ENCODE results near the gene GALNT2. TPM values are rescaled to one million over a fixed set of nuclear protein-coding genes. Genes with fewer than 3 reads are reported as not detected.

Gene GALNT2
- total RNA-seq, 3 donors from 2014 or later, result 83.9 to 101 (median 89.1) TPM

- Mint-ChIP-seq H3K27me3 (ENCODE audit: low read depth) (peaks cover 7% of the 10 kb centered on the region), H3K9me3 (peaks cover 4% of the 10 kb centered on the region)
Measured at GRCh38 chr1:230061801-230062200, 5.2 kb upstream of the GALNT2 start.

GRCh38 chr1:230062521-230062920 is 4.5 kb upstream of the GALNT2 start:
- DNase-seq (no peak), ATAC-seq (no peak)
- Mint-ChIP-seq H3K4me1 (ENCODE audit: low read depth) (peaks cover 10% of the 10 kb centered on the region), H3K27me3 (ENCODE audit: low read depth) (peaks cover 3% of the 10 kb centered on the region), H3K36me3 (ENCODE audit: insufficient read depth) (no peaks in the 10 kb centered on the region), H3K4me3 (no peak overlapping the region), H3K9me3 (peaks cover 4% of the 10 kb centered on the region)

More at GRCh38 chr1:230061801-230062200, 5.2 kb upstream of the GALNT2 start:
- DNase-seq (no peak), ATAC-seq (no peak)
- H3K4me3 Mint-ChIP-seq, result no peak overlapping the region
- no peaks in the 10 kb centered on the region for H3K36me3 Mint-ChIP-seq (ENCODE audit: insufficient read depth)
- H3K4me1 Mint-ChIP-seq (ENCODE audit: low read depth), result peaks cover 10% of the 10 kb centered on the region

- Mint-ChIP-seq H3K27me3 (ENCODE audit: low read depth) (peaks cover 3% of the 10 kb centered on the region), H3K36me3 (ENCODE audit: insufficient read depth) (no peaks in the 10 kb centered on the region), H3K9me3 (peaks cover 4% of the 10 kb centered on the region), H3K4me3 (no peak overlapping the region), H3K4me1 (ENCODE audit: low read depth) (peaks cover 18% of the 10 kb centered on the region)
- ATAC-seq (no peak), DNase-seq (no peak)
Measured at GRCh38 chr1:230064283-230064682, 2.8 kb upstream of the GALNT2 start.

- DNase-seq, result no peak
- Mint-ChIP-seq H3K4me3 (no peak overlapping the region), H3K36me3 (ENCODE audit: insufficient read depth) (no peaks in the 10 kb centered on the region), H3K9me3 (peaks cover 4% of the 10 kb centered on the region), H3K4me1 (ENCODE audit: low read depth) (peaks cover 26% of the 10 kb centered on the region), H3K27me3 (ENCODE audit: low read depth) (peaks cover 3% of the 10 kb centered on the region)
- no peak for ATAC-seq
Measured at GRCh38 chr1:230065161-230065560, 1.9 kb upstream of the GALNT2 start.

GRCh38 chr1:230065571-230065970 is 1.5 kb upstream of the GALNT2 start:
- Mint-ChIP-seq H3K4me3 (no peak overlapping the region), H3K4me1 (ENCODE audit: low read depth) (peaks cover 29% of the 10 kb centered on the region), H3K27me3 (ENCODE audit: low read depth) (peaks cover 3% of the 10 kb centered on the region), H3K36me3 (ENCODE audit: insufficient read depth) (no peaks in the 10 kb centered on the region), H3K9me3 (peaks cover 4% of the 10 kb centered on the region)
- ATAC-seq, result no peak
- no peak for DNase-seq

- no peak for ATAC-seq
- Mint-ChIP-seq H3K4me3 (peak overlapping the region; percentile 82), H3K4me1 (ENCODE audit: low read depth) (peaks cover 32% of the 10 kb centered on the region), H3K36me3 (ENCODE audit: insufficient read depth) (no peaks in the 10 kb centered on the region), H3K27me3 (ENCODE audit: low read depth) (peaks cover 3% of the 10 kb centered on the region), H3K9me3 (peaks cover 4% of the 10 kb centered on the region)
- no peak for DNase-seq
Measured at GRCh38 chr1:230066031-230066430, 1.0 kb upstream of the GALNT2 start.

GRCh38 chr1:230067419-230067870 is 407 bp downstream of the GALNT2 start:
- Mint-ChIP-seq H3K4me3 (peak overlapping the region; percentile 90), H3K27me3 (ENCODE audit: low read depth) (peaks cover 1% of the 10 kb centered on the region), H3K9me3 (peaks cover 2% of the 10 kb centered on the region), H3K36me3 (ENCODE audit: insufficient read depth) (no peaks in the 10 kb centered on the region), H3K4me1 (ENCODE audit: low read depth) (peaks cover 36% of the 10 kb centered on the region)
- DNase-seq (peak; percentile 11), ATAC-seq (peak; percentile 31 to 32)

GRCh38 chr1:230067871-230068620 is 1.0 kb downstream of the GALNT2 start:
- Mint-ChIP-seq H3K9me3 (no peaks in the 10 kb centered on the region), H3K4me1 (ENCODE audit: low read depth) (peaks cover 40% of the 10 kb centered on the region)
- no peak for ATAC-seq

GRCh38 chr1:230068621-230068873 is 1.5 kb downstream of the GALNT2 start:
- ATAC-seq (no peak), DNase-seq (no peak)
- Mint-ChIP-seq H3K4me1 (ENCODE audit: low read depth) (peaks cover 43% of the 10 kb centered on the region), H3K36me3 (ENCODE audit: insufficient read depth) (no peaks in the 10 kb centered on the region), H3K4me3 (peak overlapping the region; percentile 90), H3K27me3 (ENCODE audit: low read depth) (no peaks in the 10 kb centered on the region), H3K9me3 (no peaks in the 10 kb centered on the region)

More at GRCh38 chr1:230067871-230068620, 1.0 kb downstream of the GALNT2 start:
- no peak for DNase-seq
- H3K36me3 Mint-ChIP-seq (ENCODE audit: insufficient read depth), result no peaks in the 10 kb centered on the region
- peak overlapping the region; percentile 90 for H3K4me3 Mint-ChIP-seq
- no peaks in the 10 kb centered on the region for H3K27me3 Mint-ChIP-seq (ENCODE audit: low read depth)

- no peak for DNase-seq
- Mint-ChIP-seq H3K4me3 (peak overlapping the region; percentile 90), H3K4me1 (ENCODE audit: low read depth) (peaks cover 43% of the 10 kb centered on the region), H3K36me3 (ENCODE audit: insufficient read depth) (no peaks in the 10 kb centered on the region), H3K27me3 (ENCODE audit: low read depth) (no peaks in the 10 kb centered on the region), H3K9me3 (no peaks in the 10 kb centered on the region)
- ATAC-seq, result no peak
Measured at GRCh38 chr1:230068952-230069684, 2.1 kb downstream of the GALNT2 start.

GRCh38 chr1:230069796-230070195 is 2.8 kb downstream of the GALNT2 start:
- Mint-ChIP-seq H3K4me3 (peak overlapping the region; percentile 90), H3K4me1 (ENCODE audit: low read depth) (peaks cover 43% of the 10 kb centered on the region), H3K36me3 (ENCODE audit: insufficient read depth) (no peaks in the 10 kb centered on the region), H3K27me3 (ENCODE audit: low read depth) (no peaks in the 10 kb centered on the region), H3K9me3 (no peaks in the 10 kb centered on the region)
- no peak for DNase-seq
- ATAC-seq, result no peak

GRCh38 chr1:230070321-230071208 is 3.5 kb downstream of the GALNT2 start:
- H3K4me1 Mint-ChIP-seq (ENCODE audit: low read depth), result peaks cover 46% of the 10 kb centered on the region
- H3K27me3 Mint-ChIP-seq (ENCODE audit: low read depth), result no peaks in the 10 kb centered on the region
- no peaks in the 10 kb centered on the region for H3K9me3 Mint-ChIP-seq
- H3K36me3 Mint-ChIP-seq (ENCODE audit: insufficient read depth), result peaks cover 2% of the 10 kb centered on the region
- DNase-seq, result no peak
- no peak for ATAC-seq
- no peak overlapping the region for H3K4me3 Mint-ChIP-seq

- Mint-ChIP-seq H3K27me3 (ENCODE audit: low read depth) (no peaks in the 10 kb centered on the region), H3K36me3 (ENCODE audit: insufficient read depth) (peaks cover 4% of the 10 kb centered on the region), H3K9me3 (no peaks in the 10 kb centered on the region), H3K4me1 (ENCODE audit: low read depth) (peaks cover 46% of the 10 kb centered on the region), H3K4me3 (no peak overlapping the region)
- DNase-seq (no peak), ATAC-seq (no peak)
Measured at GRCh38 chr1:230071316-230071715, 4.3 kb downstream of the GALNT2 start.

GRCh38 chr1:230072296-230072695 is 5.3 kb downstream of the GALNT2 start:
- Mint-ChIP-seq H3K9me3 (no peaks in the 10 kb centered on the region), H3K27me3 (ENCODE audit: low read depth) (no peaks in the 10 kb centered on the region), H3K4me1 (ENCODE audit: low read depth) (peaks cover 53% of the 10 kb centered on the region), H3K36me3 (ENCODE audit: insufficient read depth) (peaks cover 10% of the 10 kb centered on the region), H3K4me3 (no peak overlapping the region)
- ATAC-seq (no peak), DNase-seq (no peak)

All from activated T-cell treated with anti-CD3 and anti-CD28 coated beads, Interleukin-2, amount 50 U/mL, for 4 hours (primary cell).